CD4-positive, alpha-beta T cell treated with Interferon alpha-2 for 1 hour (primary cell): ENCODE measurements around the gene NUP210.
A peak's percentile ranks its signal among the peaks of the same experiment; 100 is the strongest.

Source experiments
- DNase-seq, 2 donors: peaks; one replicate each; pipeline ENCODE4 v3.0.0-alpha.2; 2020 to 2022

NUP210 gene

DNA sequence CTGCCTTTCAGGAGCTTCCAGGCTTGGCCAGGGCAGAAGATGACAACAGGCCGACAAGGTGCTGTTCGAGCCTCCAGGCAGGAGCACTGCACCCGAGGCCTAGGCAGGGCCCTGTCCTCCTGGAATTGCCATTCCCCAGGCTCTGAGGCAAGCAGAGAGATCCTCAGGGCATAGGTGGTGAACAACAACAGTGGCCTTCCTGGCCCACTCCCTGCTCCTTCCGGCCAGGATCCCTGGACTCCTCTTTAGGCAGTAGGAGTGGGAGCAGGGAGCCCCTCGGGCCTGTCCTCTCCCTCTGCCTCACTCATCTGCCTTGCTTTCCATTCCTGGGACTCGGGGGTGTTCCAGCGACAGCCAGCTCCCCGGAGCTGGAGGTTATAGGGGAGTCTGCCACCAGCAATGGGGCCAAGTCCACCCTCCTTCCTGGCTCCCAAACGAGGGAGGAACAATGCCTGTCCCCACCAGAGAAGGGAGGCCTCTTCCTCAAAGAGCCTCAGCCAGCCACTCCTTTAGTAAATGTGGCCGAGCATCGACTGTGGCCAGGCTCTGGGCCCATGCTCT lies 135.0 kb downstream of the NUP210 start:
- no peak for DNase-seq

DNA sequence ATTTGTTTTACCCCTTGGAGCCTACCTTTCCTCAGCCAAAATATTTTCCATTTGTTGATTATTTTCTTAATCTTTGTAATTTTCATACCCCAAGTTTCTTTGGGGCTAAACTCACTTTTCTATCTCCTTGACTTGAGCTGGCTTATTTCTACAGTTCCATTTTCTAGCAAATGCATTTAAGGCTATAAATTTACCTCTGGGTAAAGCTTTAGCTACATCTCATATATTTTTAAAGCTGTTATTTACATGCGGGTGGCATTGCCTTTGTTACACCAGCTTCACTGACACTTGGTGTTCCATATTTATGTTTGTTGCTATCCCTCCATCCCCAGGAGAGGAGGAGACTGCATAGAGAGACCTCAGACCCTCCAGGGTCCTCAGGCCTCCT lies 136.3 kb downstream of the NUP210 start:
- DNase-seq = no peak

DNA sequence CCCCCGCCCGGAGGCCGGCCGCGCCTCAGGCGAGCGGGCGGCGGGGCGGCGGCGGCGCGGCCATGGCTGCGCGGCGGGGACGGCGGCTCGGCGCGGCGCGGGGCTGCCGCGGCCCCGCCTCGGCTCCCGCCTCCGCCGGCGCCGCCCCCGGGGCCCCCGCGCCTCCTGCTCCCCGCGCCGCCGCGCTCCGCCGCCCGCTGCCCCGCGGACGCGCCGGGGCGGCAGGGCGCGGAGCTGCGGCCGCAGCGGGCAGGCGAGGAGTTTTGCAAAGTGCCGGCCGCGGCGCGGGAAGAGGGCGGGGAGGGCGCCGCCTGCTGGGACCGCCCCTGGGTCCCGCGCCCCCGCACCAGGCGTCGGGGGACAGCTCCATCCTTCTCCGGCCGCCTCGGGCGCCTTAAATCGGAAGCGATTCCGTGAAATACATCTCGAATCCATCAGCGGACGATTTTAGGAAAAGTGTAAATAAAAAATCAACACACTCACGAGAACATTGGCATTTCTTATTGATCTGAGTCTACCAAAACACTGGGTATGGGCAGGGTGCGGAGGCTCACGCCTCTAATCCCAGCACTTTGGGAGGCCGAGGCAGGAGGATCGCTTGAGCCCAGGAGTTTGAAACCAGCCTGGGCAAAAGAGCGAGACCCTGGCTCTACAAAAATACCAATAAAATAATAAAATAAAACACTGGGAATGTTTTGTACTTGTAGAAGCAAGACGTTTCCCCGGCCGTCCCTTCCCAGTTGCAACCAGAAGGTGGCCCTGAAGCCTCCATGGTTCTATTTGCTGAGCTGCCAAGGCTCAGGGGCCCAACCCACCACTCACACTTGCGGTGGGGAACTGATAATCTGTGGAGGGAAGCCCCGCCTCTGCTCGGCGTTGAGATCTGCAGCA lies 136.9 kb downstream of the NUP210 start:
- peak in 1 of 2 donors; percentile 16 for DNase-seq

DNA sequence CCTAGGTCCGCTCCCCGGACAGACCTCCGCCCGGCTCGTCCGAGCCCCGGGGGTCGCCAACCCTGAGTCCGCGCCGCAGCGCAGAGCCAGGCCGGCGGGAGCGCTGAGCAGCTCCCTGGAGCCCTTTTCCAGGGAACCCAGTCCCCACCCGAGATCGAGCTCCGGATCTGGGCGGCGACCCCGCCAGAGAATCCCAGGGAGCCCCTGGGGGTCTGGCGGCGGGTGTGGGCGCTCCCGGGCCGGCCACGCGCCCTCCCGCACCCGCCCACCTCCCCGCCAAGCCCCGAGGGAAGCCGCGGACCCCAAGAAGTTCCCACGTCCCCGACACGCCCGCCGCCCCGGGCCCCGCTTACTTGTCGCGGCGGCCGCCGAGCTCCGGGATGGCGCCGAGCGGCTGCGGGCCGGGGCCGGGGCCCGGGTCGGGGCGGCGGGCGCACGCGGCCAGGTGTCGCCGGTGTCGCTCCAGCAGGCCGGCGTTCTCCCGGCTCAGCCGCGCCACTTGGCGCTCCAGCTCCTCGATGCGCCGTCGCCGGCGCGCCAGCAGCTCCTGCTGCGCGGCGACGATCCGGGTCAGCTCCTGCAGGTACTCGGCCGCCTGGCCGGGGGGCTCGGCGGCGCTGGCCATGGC lies 137.7 kb downstream of the NUP210 start:
- DNase-seq = no peak

DNA sequence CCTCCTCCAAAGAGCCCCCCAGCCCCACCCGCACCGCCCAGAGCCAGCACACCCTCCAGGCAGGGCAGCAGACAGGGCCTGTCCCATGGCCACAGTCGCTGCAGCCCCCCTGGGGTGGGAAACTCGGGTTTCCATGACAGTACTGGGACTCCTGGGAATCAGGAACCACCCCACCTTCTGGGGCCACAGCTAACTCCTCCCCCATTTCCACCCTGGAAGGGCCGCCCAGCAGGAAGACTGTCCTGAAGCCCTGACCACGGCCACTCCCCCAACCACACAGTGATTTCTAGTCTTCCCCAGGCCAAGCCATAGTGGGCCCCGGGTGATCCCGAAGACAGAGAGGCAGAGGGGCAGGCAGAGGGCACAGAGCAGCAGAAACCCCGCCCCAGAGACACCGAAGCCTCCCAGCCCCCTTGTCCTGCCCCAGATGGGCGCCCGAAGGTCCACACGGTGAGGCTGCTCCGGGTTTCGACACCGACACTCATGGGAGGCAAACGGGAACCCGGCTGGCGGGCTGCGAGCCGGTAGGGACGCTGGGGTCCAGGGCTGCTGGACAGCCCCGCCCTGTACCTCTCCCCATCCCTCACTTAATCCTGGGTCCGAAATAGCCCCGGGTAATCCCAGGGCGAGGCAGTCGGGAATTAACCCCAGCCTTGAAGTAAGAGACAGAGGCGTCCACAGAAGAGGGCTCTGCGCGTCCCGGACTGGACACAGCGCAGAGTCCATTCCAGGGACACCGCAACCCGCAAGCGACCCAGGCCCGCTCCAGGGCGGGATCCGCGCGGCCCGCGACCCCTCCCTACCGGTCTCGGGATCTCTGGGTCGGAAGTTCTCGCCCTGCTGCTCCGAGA lies 138.4 kb downstream of the NUP210 start:
- DNase-seq = no peak

DNA sequence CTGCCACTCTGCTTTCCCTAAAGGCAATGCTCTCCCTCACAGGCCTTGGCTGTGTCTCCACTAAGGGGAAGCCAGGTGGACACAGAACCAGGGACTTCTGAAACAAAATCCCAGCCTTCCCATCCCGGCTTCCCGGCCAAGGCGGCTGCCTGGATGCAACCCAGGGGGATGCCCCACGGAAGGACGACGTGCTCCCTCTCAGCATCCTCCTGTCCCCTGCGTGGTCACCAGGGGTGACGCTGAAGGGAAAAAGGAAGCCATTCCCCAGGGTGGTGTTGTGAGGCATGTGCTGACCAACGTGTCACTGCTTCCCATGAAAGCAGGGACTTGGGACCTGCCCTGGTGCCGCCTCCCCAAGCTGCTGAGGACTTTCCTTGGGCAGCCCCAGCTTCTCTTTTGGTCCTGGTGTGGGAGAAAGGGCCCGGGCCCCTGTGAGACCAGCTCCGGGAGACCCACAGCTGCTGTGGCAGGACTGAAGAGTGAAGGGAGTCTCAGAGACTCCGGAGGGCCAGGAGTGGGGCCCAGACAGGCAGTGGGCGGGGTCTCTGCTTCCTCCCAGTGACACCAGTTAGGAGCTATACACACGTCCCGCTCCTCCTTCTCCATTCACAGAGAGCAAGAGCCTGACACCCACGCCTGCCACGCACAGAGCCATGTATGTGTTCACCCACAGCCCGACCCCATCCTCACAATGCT lies 139.2 kb downstream of the NUP210 start:
- DNase-seq = no peak

DNA sequence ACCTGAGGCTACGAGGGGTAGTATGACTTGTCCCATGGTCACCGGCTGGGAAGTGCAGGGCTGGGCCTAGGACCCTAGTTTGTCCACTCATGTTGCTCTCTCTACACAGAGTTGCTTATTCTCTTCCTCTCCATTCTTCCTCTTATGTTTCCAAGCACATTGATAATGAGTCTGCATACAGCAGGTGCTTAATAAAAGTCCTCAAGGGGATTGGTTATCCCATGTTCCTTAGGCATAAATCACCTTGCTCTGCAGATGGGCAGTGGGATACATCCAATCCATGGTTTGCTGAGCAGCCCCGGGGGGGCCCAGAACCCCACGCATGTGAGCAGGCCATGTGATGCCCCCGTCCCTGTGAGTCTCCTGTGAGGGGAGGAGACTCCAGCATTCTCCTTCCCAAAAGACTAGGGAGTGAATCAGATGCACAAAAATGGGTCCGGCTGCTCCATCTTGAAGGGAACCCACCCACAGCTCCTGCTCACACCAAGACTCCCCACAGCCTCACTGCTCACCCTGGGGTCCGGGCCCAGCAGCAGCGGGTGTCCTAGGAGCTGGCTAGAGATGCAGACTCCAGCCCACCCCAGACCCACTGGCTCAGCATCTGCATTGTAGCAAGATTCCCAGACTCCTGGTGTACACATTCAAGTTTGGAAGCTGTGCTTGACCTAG lies 139.9 kb downstream of the NUP210 start:
- no peak for DNase-seq

DNA sequence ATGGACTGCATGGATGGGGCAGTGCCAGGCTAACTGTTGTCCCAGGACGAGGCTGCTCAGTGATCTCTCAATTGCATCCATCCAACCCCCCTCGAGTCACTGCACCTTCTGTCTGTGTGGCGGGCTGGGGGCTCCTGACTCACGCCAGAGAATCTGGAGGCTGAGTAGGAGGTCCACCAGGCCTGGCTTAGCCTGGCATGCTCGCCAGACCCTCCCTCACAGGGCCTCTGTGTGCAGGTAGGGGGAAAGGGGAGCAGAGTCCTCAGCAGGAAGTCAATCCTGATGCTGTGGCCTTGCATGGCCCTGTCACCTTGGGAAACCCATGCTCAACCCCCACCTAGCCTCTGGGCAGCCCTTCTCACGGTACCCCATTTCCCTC lies 140.6 kb downstream of the NUP210 start:
- no peak for DNase-seq

DNA sequence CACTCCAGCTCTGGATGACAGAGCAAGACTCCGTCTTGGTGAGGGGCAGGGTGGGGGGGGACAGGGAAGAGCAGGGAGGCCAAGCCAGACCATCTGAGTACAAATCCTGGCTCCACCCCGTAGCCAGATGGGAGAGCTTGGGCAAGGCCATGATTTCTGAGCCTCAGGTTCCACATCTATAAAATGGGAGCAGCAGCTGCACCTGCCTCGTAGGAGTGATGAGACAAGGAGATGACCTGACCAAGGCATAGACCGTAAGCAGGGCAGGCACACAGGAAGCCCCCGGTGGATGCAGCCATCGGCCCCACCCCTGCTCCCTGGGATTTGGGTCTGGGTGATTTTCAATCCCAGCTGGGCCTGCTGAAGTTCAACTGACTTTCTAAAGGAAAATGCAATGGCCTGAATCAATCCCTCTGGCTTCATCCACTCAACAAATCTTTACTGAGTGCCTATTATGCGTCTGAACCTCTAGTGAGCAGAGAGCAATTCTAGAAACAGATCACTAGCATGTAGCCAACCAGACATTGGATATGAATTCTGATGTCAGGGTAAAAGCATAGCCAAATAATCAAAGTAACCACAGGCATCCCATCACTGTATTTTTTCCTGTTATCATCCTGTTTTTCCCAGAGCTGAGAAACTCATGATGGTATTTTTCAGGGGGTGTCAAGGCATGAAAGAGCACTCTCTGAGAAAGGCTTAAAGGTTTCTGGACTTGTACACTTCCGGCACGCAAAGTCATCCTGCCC lies 141.2 kb downstream of the NUP210 start:
- DNase-seq = no peak

DNA sequence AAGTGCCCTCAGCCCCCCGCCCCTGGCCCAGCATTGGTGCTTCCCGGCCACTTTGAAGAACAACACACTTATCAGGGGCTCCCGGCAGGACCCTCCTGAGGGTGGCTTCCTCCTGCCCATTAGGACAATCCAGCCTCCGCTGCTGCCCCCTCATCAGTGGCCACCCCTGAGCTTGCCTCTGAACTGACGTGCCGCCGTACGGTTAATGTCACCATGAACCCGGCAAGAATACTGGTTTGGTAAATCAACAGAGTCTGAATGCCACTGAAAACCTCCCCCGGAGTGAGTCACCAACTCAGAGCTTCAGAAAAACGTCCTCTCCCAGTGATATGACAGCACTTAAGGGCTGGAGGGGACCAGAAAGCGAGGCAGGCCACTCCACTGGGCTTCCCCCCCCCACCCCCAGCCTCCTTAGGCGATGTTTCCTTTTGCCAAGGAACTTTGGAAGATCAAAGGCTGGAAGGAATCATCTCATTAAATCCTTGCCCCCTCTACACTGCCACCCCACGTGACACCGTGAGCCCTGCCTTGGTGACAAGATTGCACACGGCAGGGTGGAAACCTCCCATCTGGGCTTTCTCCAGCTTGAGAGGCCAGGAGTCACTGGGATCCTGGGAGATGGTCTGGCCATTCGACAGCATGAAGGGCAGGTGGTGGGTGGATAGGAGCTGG lies 142.1 kb downstream of the NUP210 start:
- DNase-seq = no peak

DNA sequence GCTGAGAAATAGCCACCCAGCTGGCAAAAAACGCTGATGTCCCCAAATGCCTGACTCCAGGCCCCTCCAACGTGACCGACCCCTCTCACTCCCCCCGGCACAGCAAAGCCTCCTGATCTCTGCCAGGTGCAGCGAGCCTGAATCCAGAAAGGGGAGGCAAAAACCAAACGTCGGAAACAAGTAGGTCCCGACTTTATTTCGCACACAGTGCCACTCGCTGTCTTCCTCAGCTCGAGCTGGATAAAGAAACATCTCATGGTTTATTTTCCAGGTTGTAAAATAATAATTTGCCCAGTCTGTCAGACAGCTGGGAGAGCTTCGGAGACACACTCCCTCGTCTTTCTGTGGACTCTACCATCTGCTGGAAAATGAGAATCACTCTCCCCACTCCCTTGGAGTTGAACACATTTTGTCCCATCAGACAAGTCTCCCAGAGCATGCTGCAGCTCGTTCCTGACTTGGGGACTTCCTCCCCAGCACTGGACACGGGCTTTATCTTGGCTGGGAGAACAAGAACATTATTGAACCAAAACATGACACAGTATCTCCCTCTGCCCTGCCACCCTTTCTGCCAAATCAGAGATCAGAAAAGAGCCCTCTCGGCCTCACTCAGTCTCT lies 142.8 kb downstream of the NUP210 start:
- no peak for DNase-seq

DNA sequence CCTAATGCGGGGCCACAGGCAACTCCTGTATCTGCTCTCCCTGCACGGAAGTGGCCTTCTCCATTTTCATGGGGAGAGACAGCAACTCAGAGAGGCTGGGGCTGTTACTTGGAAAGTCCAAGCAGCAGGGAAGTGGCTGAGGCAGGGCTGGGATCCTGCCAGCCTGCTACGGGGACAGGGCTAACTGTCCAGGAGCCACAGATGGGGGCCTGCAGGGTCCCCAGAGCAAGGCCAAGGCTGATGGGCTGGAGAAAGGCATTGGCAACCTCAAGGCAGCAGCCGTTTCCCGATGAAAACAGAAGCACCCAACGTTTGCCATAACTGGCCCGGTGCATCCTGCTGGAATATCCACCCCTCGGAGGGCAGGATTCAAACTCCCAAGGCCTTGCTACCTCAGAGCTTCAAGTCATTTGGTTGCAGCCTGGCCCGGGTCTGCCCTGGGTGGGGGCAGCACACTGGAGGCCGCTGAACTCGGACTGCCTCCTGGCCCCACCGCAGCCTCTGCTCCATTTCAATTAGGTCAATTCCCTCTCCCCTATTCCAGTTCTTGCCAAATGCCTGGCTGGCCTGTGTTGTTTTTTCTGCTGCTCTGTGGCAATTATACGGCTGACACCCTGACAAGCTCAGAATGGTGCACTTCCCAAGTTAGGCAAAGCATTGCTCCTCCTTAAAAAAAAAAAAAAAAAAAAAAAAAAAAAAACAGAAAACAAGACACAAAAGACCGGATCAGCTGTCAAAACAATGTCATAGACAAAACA lies 143.5 kb downstream of the NUP210 start:
- no peak for DNase-seq

DNA sequence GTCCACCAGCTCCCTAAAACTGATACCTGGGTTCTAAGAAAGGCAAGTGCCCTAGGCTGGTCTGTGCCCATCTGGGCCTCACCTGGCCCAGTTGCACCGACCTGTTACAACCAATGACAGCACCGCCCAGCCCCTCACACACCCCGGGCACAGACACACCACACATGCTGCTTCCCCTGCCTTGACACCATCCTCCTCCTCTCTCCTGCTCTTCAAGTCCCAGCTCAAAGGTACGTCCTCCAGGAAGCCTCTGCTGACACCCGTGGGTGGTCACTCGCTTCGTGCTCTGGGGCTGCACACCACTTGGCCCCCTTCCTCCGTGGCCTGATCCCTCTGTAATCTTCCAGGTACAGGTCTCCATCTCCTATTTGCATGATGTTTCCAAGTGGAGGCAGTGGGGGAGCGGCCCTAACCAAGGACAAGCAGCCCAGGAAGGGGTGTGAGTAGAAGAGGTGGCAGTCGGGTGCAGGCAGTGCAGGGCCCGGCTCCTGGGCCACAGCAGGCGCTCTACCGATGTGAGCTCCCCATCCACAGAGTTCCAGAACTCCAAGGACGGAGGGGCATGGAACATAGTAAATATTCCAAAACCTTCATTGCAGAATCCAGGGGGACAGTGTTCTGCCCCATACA lies 144.6 kb downstream of the NUP210 start:
- no peak for DNase-seq

DNA sequence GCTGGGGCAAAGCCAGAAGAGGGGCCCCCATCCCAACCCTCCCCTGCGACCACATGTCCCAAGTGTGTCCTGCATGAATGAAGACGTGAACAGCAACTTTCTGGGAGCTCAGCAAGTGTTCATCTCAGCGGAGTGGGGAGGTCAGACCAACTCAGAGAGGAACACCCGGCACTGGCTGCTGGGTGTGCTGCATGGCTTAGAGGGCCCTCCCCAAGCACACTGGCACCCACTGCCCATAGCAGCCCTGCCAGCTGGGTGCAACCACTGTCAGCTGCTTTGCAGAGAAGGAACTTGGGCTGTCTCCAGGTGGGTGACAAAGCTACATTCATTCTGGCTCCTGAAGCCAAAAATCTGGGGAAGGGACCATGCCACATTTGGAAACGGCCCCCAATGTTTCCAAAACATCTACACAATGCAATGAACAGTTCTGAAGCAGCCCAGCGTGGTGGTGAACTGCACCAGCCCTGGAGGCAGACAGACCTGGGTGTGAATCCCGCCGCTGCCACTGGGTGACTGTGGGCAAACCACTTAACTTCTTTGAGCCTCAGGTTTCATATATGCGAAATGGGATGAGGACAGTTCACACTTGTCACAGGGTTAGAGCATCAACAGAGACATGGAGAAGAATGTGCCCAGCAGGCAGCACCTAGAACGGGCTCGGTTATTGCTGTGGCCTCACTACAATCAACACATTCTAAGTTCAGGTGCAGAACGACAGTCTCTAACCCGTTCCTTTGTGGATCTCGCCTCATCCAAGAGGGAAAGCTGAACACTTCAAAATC lies 145.4 kb downstream of the NUP210 start:
- no peak for DNase-seq

DNA sequence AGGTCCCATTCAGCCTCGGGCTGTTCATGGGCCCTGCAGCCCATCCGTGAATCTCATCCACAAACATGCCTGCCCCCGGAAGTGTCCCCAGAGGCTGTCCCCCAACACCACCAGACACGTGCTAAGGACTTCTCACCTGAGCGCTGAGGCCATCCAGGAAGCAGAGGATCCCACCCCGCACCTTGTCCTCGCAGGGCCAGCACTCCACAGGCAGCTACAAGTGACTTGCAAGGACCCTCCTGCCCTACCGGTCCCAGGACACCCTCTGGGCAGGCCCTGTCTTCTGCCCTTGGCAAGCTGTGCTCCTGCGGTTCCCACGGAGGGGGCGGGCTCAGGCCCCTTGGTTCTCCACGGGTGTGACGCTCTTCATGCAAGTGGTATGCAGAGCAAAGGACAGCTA lies 146.0 kb downstream of the NUP210 start:
- DNase-seq = no peak

DNA sequence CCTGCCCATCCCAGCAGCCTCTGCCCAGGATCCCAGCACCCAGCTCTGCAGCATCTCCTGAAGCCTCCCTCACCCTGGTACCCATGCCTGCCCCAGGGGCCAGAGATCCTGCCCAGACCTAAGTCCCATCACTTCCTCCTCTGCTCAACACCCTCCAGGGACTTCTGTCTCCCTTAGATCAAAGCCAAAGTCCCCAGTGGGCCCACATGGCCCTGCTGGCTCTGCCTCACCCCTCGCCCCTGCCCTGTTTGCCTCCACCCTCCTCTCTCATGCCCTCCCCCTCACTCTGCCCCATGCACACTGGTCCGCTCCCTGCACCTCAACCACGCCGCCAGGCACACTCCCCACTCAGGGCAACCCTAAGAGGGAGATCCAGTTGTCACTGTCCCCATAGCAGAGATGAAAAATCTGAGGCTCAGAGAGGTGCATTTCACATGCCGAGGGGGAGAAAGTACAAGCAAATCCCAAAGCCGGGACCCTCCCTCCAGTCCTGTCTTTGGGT lies 146.5 kb downstream of the NUP210 start:
- no peak for DNase-seq

DNA sequence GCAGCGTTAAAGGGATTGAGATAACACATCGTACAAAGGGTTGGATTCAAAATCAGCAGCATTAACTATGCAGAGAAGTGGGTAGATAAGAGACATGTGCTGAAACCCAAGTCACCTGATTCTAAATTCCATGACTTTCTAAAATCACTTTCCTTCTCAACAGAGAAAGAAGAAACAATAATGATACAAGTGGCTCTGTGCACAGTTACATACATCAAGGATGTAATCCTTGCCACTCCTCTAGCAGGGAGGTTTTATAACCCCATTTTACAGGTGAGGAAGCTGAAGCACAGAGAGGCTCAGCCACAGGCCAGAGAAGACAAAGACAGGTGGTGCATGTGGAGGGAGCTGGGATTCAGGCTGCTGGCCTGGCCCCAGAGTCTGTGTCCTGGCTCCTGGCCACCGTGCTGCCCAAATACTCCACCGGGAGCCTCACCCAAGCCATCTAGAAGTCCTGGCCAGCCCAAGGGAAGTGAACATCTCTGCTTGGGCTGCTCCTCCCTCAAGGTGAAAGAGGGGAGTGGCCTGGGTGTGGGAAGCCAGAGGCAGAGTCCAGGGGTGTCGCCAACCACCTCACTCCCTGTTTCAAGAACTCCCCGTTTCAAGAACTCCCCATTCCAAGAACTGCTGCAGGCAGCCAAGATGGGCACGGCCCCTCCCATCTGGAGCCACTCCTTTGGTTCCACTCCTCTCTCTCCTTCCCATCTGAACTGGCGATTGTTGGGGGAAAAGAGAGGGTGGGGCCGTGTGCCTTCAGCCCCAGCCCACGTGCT lies 147.1 kb downstream of the NUP210 start:
- DNase-seq = no peak
